K562 (cell line): Measurements from ENCODE around the gene KLF18. TPM values are rescaled to one million over a fixed set of nuclear protein-coding genes. Genes with fewer than 3 reads are reported as not detected.

Experiments used
- ETV6 ChIP-seq, 3 experiments: fragments of 150-350 bp in 1 of 3; sonication (generic) in 1 of 3; formaldehyde crosslinking in 1 of 3; IDR thresholded peaks; 2 replicates each; pipeline versions ENCODE4 v1.6.1 to v1.8.0; 2014 to 2022; ENCODE audit warnings: borderline replicate concordance in 2 of 3, low read depth in 2 of 3, antibody characterized with exemption in 1 of 3, low read length in 1 of 3, mild to moderate bottlenecking in 1 of 3, missing genetic modification reagents in 1 of 3
- MTA1 ChIP-seq: fragments of 450-650 bp; IDR thresholded peaks from 2 replicates; pipeline ENCODE4 v1.6.1; 2017; ENCODE audit warnings: borderline replicate concordance
- NBN ChIP-seq: fragments of 450-650 bp; IDR thresholded peaks from 2 replicates; pipeline ENCODE4 v1.6.1; 2016; ENCODE audit warnings: low read depth, mild to moderate bottlenecking
- TAF15 ChIP-seq: fragments of 200-400 bp; formaldehyde crosslinking; IDR thresholded peaks from 2 replicates; pipeline ENCODE4 v1.6.1; 2017; ENCODE audit warnings: mild to moderate bottlenecking, low read depth, low read length, moderate library complexity
- THRA ChIP-seq: fragments of 450-650 bp; IDR thresholded peaks from 2 replicates; pipeline ENCODE4 v1.6.1; 2017; ENCODE audit warnings: mild to moderate bottlenecking, moderate library complexity
- polyA plus RNA-seq, 8 experiments: library from polyadenylated mRNA; depleted of rRNA in 4 of 8; stranded (reverse) in 5 of 8; unstranded in 3 of 8; fragments of >200 nt; fragmentation: Nextera tagmentation in 2 of 8; fragmentation: Illumina TruSeq in 1 of 8; extraction: Ambion mirVana in 2 of 8; extraction: Trizol in 1 of 8; gene quantifications; 2 replicates each; pipeline versions ENCODE4 v1.2.1 to v1.2.3, GENCODE V29; 2011 to 2014; ENCODE audit warnings: inconsistent platforms in 1 of 8, missing spikeins in 1 of 8
- total RNA-seq, 7 experiments: library from RNA; depleted of rRNA in 6 of 7; stranded (reverse); fragments of >200 nt in 6 of 7; fragmentation: Illumina TruSeq in 2 of 7; extraction: Trizol in 2 of 7; gene quantifications; 2 replicates each; pipeline versions ENCODE4 v1.2.1 to v1.2.3, GENCODE V29; 2011 to 2021; ENCODE audit warnings: low replicate concordance in 1 of 7
- TF ChIP-seq, protein P1 (sequence below): sonication (generic); formaldehyde crosslinking; IDR thresholded peaks from 2 replicates; pipeline ENCODE4 v1.5.0; 2020; ENCODE audit warnings: missing genetic modification reagents
- TF ChIP-seq, protein P2 (sequence below), 2 experiments: IDR thresholded peaks in 1 of 2; conservative IDR thresholded peaks in 1 of 2; 2 replicates each; pipeline ENCODE4 v1.6.1; 2016; ENCODE audit warnings: low read depth in 2 of 2, mild to moderate bottlenecking in 1 of 2, missing compliant biosample characterization in 1 of 2, missing genetic modification characterization in 1 of 2, moderate library complexity in 1 of 2
- TF ChIP-seq, protein P3 (sequence below): fragments of 250-450 bp; sonication (Bioruptor Pico); IDR thresholded peaks from 2 replicates; pipeline ENCODE4 v1.5.0; 2020; ENCODE audit warnings: mild to moderate bottlenecking
- TF ChIP-seq, protein P4 (sequence below): fragments of 250-450 bp; sonication (Bioruptor Pico); IDR thresholded peaks from 2 replicates; pipeline ENCODE4 v1.8.0; 2021; ENCODE audit warnings: moderate library complexity, mild to moderate bottlenecking, inconsistent platforms

KLF18 gene
- total and polyA plus RNA-seq, 9 of the 15 experiments (the other 6 are each of a cell fraction or from before 2014, with no cell fraction given) = not detected

- TF ChIP-seq, protein P1, sequence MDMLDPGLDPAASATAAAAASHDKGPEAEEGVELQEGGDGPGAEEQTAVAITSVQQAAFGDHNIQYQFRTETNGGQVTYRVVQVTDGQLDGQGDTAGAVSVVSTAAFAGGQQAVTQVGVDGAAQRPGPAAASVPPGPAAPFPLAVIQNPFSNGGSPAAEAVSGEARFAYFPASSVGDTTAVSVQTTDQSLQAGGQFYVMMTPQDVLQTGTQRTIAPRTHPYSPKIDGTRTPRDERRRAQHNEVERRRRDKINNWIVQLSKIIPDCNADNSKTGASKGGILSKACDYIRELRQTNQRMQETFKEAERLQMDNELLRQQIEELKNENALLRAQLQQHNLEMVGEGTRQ (CRISPR knock-in tag) = no peak
- TF ChIP-seq THRA = no peak
- TF ChIP-seq ETV6 (IDR thresholded peaks at IDR 0.05; ENCODE audit: borderline replicate concordance in 1 of 2, low read depth in 2 of 2, low read length in 1 of 2) = no peak
- no peak for TF ChIP-seq ETV6 (CRISPR knock-in tag; IDR thresholded peaks at IDR 0.05; ENCODE audit: borderline replicate concordance)
- TF ChIP-seq, protein P2, sequence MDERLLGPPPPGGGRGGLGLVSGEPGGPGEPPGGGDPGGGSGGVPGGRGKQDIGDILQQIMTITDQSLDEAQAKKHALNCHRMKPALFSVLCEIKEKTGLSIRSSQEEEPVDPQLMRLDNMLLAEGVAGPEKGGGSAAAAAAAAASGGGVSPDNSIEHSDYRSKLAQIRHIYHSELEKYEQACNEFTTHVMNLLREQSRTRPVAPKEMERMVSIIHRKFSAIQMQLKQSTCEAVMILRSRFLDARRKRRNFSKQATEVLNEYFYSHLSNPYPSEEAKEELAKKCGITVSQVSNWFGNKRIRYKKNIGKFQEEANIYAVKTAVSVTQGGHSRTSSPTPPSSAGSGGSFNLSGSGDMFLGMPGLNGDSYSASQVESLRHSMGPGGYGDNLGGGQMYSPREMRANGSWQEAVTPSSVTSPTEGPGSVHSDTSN (CRISPR knock-in tag; IDR thresholded peaks at IDR 0.05; ENCODE audit: low read depth) = no peak
- TF ChIP-seq, protein P2 (tag; conservative IDR thresholded peaks at IDR 0.05; ENCODE audit: low read depth) = no peak
- peak; percentile 68; the same call in 1 of the 2 replicates for TF ChIP-seq NBN
- TF ChIP-seq, protein P3, sequence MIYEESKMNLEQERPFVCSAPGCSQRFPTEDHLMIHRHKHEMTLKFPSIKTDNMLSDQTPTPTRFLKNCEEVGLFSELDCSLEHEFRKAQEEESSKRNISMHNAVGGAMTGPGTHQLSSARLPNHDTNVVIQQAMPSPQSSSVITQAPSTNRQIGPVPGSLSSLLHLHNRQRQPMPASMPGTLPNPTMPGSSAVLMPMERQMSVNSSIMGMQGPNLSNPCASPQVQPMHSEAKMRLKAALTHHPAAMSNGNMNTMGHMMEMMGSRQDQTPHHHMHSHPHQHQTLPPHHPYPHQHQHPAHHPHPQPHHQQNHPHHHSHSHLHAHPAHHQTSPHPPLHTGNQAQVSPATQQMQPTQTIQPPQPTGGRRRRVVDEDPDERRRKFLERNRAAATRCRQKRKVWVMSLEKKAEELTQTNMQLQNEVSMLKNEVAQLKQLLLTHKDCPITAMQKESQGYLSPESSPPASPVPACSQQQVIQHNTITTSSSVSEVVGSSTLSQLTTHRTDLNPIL (CRISPR knock-in tag) = no peak
- no peak for TF ChIP-seq TAF15
- TF ChIP-seq, protein P4, sequence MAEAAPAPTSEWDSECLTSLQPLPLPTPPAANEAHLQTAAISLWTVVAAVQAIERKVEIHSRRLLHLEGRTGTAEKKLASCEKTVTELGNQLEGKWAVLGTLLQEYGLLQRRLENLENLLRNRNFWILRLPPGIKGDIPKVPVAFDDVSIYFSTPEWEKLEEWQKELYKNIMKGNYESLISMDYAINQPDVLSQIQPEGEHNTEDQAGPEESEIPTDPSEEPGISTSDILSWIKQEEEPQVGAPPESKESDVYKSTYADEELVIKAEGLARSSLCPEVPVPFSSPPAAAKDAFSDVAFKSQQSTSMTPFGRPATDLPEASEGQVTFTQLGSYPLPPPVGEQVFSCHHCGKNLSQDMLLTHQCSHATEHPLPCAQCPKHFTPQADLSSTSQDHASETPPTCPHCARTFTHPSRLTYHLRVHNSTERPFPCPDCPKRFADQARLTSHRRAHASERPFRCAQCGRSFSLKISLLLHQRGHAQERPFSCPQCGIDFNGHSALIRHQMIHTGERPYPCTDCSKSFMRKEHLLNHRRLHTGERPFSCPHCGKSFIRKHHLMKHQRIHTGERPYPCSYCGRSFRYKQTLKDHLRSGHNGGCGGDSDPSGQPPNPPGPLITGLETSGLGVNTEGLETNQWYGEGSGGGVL (CRISPR knock-in tag) = no peak
- no peak for TF ChIP-seq MTA1
Observed at GRCh38 chr1:44090429-44091252, 50.8 kb downstream of the KLF18 start (continued).
